22Rv1 (cell line): Measurements from ENCODE around the gene ZKSCAN1.

Source experiments
- ZFX ChIP-seq: fragments of 450-650 bp; IDR thresholded peaks from 2 replicates; pipeline ENCODE4 v1.6.1; 2017; ENCODE audit warnings: antibody characterized with exemption, borderline replicate concordance
- TF ChIP-seq, protein P1 (sequence below): fragments of 450-650 bp; IDR thresholded peaks from 2 replicates; pipeline ENCODE4 v1.5.1; 2017; ENCODE audit warnings: mild to moderate bottlenecking

DNA sequence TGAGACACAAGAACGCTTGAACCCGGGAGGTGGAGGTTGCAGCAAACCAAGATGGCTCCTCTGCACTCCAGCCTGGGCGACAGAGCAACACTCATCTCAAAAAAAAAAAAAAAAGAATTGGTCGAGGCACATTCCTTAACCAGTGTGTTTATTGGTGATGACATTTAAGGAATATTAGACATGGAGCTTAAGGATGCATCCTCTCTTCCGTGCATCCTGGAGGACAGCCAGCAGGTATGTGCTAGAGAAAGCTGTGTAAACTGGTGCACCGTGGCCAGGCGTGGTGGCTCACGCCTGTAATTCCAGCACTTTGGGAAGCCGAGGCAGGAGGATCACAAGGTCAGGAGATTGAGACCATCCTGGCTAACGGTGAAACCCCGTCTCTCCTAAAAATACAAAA, 11.8 kb downstream of the ZKSCAN1 start:
- TF ChIP-seq, protein P1, sequence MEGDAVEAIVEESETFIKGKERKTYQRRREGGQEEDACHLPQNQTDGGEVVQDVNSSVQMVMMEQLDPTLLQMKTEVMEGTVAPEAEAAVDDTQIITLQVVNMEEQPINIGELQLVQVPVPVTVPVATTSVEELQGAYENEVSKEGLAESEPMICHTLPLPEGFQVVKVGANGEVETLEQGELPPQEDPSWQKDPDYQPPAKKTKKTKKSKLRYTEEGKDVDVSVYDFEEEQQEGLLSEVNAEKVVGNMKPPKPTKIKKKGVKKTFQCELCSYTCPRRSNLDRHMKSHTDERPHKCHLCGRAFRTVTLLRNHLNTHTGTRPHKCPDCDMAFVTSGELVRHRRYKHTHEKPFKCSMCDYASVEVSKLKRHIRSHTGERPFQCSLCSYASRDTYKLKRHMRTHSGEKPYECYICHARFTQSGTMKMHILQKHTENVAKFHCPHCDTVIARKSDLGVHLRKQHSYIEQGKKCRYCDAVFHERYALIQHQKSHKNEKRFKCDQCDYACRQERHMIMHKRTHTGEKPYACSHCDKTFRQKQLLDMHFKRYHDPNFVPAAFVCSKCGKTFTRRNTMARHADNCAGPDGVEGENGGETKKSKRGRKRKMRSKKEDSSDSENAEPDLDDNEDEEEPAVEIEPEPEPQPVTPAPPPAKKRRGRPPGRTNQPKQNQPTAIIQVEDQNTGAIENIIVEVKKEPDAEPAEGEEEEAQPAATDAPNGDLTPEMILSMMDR, result no peak
- TF ChIP-seq ZFX, result no peak
